Fibroblast of lung (primary cell): ENCODE data around the gene IQGAP2.

Experiments
- CTCF ChIP-seq, 2 donors: IDR thresholded peaks in 1 of 2; conservative IDR thresholded peaks in 1 of 2; 1 replicate in 1 of 2; 2 replicates in 1 of 2; pipeline ENCODE4 v1.5.1; 2011 to 2012; ENCODE audit warnings: low read length in 2 of 2, control low read depth in 1 of 2, inconsistent platforms in 1 of 2, low read depth in 1 of 2, mild to moderate bottlenecking in 1 of 2
- EZH2 ChIP-seq: IDR thresholded peaks from 2 replicates; pipeline ENCODE4 v1.5.1; 2012; ENCODE audit warnings: low read length, control low read depth, mild to moderate bottlenecking; ENCODE audit errors: missing control alignments

GRCh38 chr5:76385540-76385939, 17.5 kb upstream of the IQGAP2 start:
- TF ChIP-seq CTCF (conservative IDR thresholded peaks at IDR 0.05 in 1 of 2, IDR thresholded peaks at IDR 0.05 in 1 of 2; ENCODE audit: low read depth in 1 of 2, low read length in 2 of 2) (no peak), EZH2 (no peak)
